ENCODE measurements around the gene PCDHB13. TPM values are rescaled to one million over a fixed set of nuclear protein-coding genes. Genes with fewer than 3 reads are reported as not detected.
"Not testable (repeated sequence)": the region's sequence is repeated elsewhere in the genome, so short reads cannot be mapped to it uniquely, and the experiment has no call there.

PCDHB13 gene
- total and polyA plus RNA-seq, 2 donors from 2014 or later = 0.86 to 5.9 TPM

DNA sequence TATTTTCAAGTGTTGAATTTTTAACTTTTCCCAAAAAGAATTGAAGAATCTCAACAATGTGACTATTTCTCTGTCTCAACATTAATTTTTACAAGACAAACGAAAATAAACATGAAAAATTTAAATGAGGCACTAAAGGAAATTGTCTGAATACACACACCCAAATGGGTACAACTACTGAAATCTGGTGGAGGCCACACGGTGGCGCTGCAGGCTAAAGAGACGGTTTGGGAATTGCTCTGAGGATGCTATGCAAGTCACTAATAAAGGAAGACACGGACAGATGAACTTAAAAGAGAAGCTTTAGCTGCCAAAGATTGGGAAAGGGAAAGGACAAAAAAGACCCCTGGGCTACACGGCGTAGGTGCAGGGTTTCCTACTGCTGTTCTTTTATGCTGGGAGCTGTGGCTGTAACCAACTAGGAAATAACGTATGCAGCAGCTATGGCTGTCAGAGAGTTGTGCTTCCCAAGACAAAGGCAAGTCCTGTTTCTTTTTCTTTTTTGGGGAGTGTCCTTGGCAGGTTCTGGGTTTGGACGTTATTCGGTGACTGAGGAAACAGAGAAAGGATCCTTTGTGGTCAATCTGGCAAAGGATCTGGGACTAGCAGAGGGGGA lies 21.5 kb upstream of the PCDHB13 start, which contains the start of gene PCDHB10:
TSS of gene PCDHB10 (plus strand) at position 244 of the 616 bp plus-strand sequence. CDS start at position 444, 200 bp downstream.
- Histone ChIP-seq H3K9ac (ENCODE audit: low read length in 3 of 3) (no peak within 1 kb of the TSS), H3K4me3 (ENCODE audit: low read length in 3 of 3) (peak within 1 kb of the TSS in 1 of 3 donors; percentile 36), H3K4me1 (ENCODE audit: control insufficient read depth in 2 of 3, insufficient read depth in 2 of 3, low read depth in 1 of 3, low read length in 3 of 3) (no peaks in the 10 kb centered on the region), H3K27me3 (ENCODE audit: control insufficient read depth, insufficient read depth, low read length) (no peaks in the 10 kb centered on the region), H3K36me3 (ENCODE audit: control insufficient read depth in 2 of 3, insufficient read depth in 3 of 3, low read length in 3 of 3) (no peaks in the 10 kb centered on the region), H3K9me3 (ENCODE audit: control insufficient read depth in 2 of 3, insufficient read depth in 1 of 3, low read length in 3 of 3) (peaks cover 0 to 24% (median 5%) of the 10 kb centered on the region in 3 donors), H3K27ac (ENCODE audit: low read depth in 2 of 2, low read length in 2 of 2) (no peak within 1 kb of the TSS)
- FAIRE-seq = no peak
- TF ChIP-seq, protein P1, sequence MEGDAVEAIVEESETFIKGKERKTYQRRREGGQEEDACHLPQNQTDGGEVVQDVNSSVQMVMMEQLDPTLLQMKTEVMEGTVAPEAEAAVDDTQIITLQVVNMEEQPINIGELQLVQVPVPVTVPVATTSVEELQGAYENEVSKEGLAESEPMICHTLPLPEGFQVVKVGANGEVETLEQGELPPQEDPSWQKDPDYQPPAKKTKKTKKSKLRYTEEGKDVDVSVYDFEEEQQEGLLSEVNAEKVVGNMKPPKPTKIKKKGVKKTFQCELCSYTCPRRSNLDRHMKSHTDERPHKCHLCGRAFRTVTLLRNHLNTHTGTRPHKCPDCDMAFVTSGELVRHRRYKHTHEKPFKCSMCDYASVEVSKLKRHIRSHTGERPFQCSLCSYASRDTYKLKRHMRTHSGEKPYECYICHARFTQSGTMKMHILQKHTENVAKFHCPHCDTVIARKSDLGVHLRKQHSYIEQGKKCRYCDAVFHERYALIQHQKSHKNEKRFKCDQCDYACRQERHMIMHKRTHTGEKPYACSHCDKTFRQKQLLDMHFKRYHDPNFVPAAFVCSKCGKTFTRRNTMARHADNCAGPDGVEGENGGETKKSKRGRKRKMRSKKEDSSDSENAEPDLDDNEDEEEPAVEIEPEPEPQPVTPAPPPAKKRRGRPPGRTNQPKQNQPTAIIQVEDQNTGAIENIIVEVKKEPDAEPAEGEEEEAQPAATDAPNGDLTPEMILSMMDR (IDR thresholded peaks at IDR 0.05; ENCODE audit: borderline replicate concordance, extremely low read depth, insufficient read depth) = peak; percentile 22
- peak in 4 of 5 donors; percentile 32 to 43 (median 34) for DNase-seq
- intact Hi-C loops (cut with DNase I) = no loop called here

DNA sequence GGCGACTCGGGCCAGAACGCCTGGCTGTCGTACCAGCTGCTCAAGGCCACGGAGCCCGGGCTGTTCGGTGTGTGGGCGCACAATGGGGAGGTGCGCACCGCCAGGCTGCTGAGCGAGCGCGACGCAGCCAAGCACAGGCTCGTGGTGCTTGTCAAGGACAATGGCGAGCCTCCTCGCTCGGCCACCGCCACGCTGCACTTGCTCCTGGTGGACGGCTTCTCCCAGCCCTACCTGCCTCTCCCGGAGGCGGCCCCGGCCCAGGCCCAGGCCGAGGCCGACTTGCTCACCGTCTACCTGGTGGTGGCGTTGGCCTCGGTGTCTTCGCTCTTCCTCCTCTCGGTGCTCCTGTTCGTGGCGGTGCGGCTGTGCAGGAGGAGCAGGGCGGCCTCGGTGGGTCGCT lies 19.4 kb upstream of the PCDHB13 start:
- DNase-seq; H3K36me3 ChIP-seq (ENCODE audit: control insufficient read depth in 2 of 3, insufficient read depth in 3 of 3, low read length in 3 of 3); FAIRE-seq; H3K4me3 ChIP-seq (ENCODE audit: low read length in 3 of 3); H3K27ac ChIP-seq (ENCODE audit: low read depth in 2 of 2, low read length in 2 of 2); H3K9ac ChIP-seq (ENCODE audit: low read length in 3 of 3); H3K27me3 ChIP-seq (ENCODE audit: control insufficient read depth, insufficient read depth, low read length); intact Hi-C loops (cut with DNase I); H3K4me1 ChIP-seq (ENCODE audit: control insufficient read depth in 2 of 3, insufficient read depth in 2 of 3, low read depth in 1 of 3, low read length in 3 of 3): not testable (repeated sequence)
- peaks cover 0 to 39% (median 12%) of the 10 kb centered on the region in 3 donors for H3K9me3 ChIP-seq (ENCODE audit: control insufficient read depth in 2 of 3, insufficient read depth in 1 of 3, low read length in 3 of 3)

DNA sequence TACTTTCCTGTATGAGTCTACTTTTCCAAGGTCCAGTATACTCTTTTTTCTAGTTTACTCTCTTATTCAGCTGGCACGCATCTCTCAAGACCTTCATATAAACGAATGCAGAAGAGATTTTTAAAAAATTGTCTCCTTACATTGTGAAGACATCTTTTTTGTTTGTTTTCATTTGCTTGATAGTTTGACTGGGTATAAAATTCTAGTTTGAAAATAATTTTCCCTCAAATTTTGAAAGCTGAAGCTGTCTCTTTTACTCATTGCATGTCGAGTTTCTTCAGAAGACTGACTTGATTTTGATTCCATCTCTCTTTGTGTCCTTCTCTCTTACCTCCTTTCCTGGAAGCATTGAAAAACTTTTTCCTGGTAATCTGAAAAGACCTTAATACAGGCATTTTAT lies 17.4 kb upstream of the PCDHB13 start:
- Histone ChIP-seq H3K9me3 (ENCODE audit: control insufficient read depth in 2 of 3, insufficient read depth in 1 of 3, low read length in 3 of 3) (peaks cover 2 to 43% (median 12%) of the 10 kb centered on the region in 3 donors), H3K4me3 (ENCODE audit: low read length in 3 of 3) (no peak overlapping the region), H3K36me3 (ENCODE audit: control insufficient read depth in 2 of 3, insufficient read depth in 3 of 3, low read length in 3 of 3) (no peaks in the 10 kb centered on the region), H3K27ac (ENCODE audit: low read depth in 2 of 2, low read length in 2 of 2) (no peak overlapping the region), H3K27me3 (ENCODE audit: control insufficient read depth, insufficient read depth, low read length) (no peaks in the 10 kb centered on the region), H3K4me1 (ENCODE audit: control insufficient read depth in 2 of 3, insufficient read depth in 2 of 3, low read depth in 1 of 3, low read length in 3 of 3) (no peaks in the 10 kb centered on the region), H3K9ac (ENCODE audit: low read length in 3 of 3) (no peak overlapping the region)
- no peak for FAIRE-seq
- TF ChIP-seq, protein P1 (IDR thresholded peaks at IDR 0.05; ENCODE audit: borderline replicate concordance, extremely low read depth, insufficient read depth) = no peak
- no peak for DNase-seq
- intact Hi-C loops (cut with DNase I) = no loop called here

DNA sequence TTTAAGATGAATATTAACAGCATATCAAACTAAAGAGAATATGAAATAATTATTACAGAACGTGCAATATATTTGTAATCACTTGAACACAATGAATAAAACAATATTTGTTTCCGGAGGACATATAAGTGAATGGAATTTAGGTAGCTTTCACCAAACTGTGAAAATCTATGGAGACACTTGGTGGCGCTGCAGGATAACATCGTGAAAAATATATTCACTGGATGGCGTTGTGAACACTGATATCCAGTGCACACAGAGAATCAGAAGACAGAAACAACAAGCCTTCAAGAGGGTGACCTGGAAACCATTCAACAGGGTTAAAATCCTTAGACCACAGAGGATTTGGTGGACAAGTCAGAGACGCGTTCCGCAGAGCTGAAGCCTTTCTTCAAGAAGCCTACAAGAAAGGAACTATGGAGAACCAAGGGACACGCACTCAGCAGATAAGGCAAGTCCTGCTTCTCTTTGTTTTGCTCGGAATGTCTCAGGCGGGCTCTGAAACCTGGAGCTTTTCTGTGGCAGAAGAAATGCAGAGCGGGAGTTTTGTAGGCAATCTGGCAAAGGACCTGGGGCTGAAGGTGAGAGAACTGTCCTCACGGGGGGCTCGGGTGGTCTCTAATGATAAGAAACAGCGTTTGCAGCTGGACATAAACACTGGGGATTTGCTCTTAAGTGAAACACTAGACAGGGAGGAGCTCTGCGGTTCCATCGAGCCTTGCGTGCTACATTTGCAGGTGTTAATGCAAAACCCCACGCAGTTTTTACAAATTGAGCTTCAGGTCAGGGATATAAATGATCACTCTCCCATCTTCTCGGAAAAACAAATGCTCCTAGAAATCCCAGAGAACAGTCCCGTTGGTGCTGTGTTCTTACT lies 14.1 kb upstream of the PCDHB13 start, which contains the start of gene PCDHB11:
TSS of gene PCDHB11 (plus strand) at position 269 of the 877 bp plus-strand sequence. CDS start at position 417, 148 bp downstream.
- DNase-seq (peak in 3 of 5 donors; percentile 32 to 45 (median 35)), FAIRE-seq (no peak)
- no peak within 1 kb of the TSS for H3K9ac ChIP-seq (ENCODE audit: low read length in 3 of 3)
- no peak within 1 kb of the TSS for H3K27ac ChIP-seq (ENCODE audit: low read depth in 2 of 2, low read length in 2 of 2)
- peaks cover 2 to 32% (median 12%) of the 10 kb centered on the region in 3 donors for H3K9me3 ChIP-seq (ENCODE audit: control insufficient read depth in 2 of 3, insufficient read depth in 1 of 3, low read length in 3 of 3)
- H3K4me3 ChIP-seq (ENCODE audit: low read length in 3 of 3) = peak within 1 kb of the TSS; percentile 16 to 61 (median 51)
- no peaks in the 10 kb centered on the region for H3K36me3 ChIP-seq (ENCODE audit: control insufficient read depth in 2 of 3, insufficient read depth in 3 of 3, low read length in 3 of 3)
- intact Hi-C loops (cut with DNase I) = no loop called here
- TF ChIP-seq, protein P1 (IDR thresholded peaks at IDR 0.05; ENCODE audit: borderline replicate concordance, extremely low read depth, insufficient read depth) = peak; percentile 20
- H3K4me1 ChIP-seq (ENCODE audit: control insufficient read depth in 2 of 3, insufficient read depth in 2 of 3, low read depth in 1 of 3, low read length in 3 of 3) = no peaks in the 10 kb centered on the region
- H3K27me3 ChIP-seq (ENCODE audit: control insufficient read depth, insufficient read depth, low read length) = no peaks in the 10 kb centered on the region

DNA sequence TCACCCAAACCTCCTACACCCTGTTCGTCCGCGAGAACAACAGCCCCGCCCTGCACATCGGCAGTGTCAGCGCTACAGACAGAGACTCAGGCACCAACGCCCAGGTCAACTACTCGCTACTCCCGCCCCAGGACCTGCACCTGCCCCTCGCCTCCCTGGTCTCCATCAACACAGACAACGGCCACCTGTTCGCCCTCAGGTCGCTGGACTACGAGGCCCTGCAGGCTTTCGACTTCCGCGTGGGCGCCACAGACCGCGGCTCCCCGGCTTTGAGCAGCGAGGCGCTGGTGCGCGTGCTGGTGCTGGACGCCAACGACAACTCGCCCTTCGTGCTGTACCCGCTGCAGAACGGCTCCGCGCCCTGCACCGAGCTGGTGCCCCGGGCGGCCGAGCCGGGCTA lies 12.6 kb upstream of the PCDHB13 start:
- DNase-seq; intact Hi-C loops (cut with DNase I); H3K4me1 ChIP-seq (ENCODE audit: control insufficient read depth in 2 of 3, insufficient read depth in 2 of 3, low read depth in 1 of 3, low read length in 3 of 3); H3K27me3 ChIP-seq (ENCODE audit: control insufficient read depth, insufficient read depth, low read length); H3K27ac ChIP-seq (ENCODE audit: low read depth in 2 of 2, low read length in 2 of 2); H3K9ac ChIP-seq (ENCODE audit: low read length in 3 of 3); FAIRE-seq; H3K4me3 ChIP-seq (ENCODE audit: low read length in 3 of 3); H3K36me3 ChIP-seq (ENCODE audit: control insufficient read depth in 2 of 3, insufficient read depth in 3 of 3, low read length in 3 of 3): not testable (repeated sequence)
- H3K9me3 ChIP-seq (ENCODE audit: control insufficient read depth in 2 of 3, insufficient read depth in 1 of 3, low read length in 3 of 3) = peaks cover 2 to 30% (median 7%) of the 10 kb centered on the region in 3 donors

Data from kidney (tissue), 14 donors.